Activated naive CD8-positive, alpha-beta T cell treated with anti-CD3 and anti-CD28 coated beads, Interleukin-2, amount 10 ng/mL, durations not matched to agents 7 days and 5 days (primary cell): ENCODE data around the gene PPP2R2D. TPM values are rescaled to one million over a fixed set of nuclear protein-coding genes. Genes with fewer than 3 reads are reported as not detected.

Experiments used
- ATAC-seq: fragments of 150-1000 bp; cut with Tn5 transposase; one replicate; pipeline ENCODE4 v1.10.0; 2021; ENCODE audit warnings: low read depth, moderate library complexity
- POLR2A ChIA-PET: fragments of 350-600 bp; sonication (Branson Sonifier 250); formaldehyde crosslinking; loops from one replicate; lab custom pipeline; 2021; ENCODE audit warnings: antibody characterized with exemption; lab: Charles Lee
- DNase-seq: peaks from one replicate; pipeline ENCODE4 v3.0.0; 2021
- H3K27ac Mint-ChIP-seq: one replicate; pipeline ENCODE4 v1.8.0; 2022; ENCODE audit warnings: mild to moderate bottlenecking, mixed read lengths
- H3K27me3 Mint-ChIP-seq: one replicate; pipeline ENCODE4 v1.8.0; 2022; ENCODE audit warnings: mild to moderate bottlenecking, moderate library complexity, mixed read lengths
- H3K36me3 Mint-ChIP-seq: one replicate; pipeline ENCODE4 v1.8.0; 2021; ENCODE audit warnings: mild to moderate bottlenecking, mixed read lengths
- H3K4me1 Mint-ChIP-seq: one replicate; pipeline ENCODE4 v1.8.0; 2021; ENCODE audit warnings: mixed read lengths
- H3K4me3 Mint-ChIP-seq: one replicate; pipeline ENCODE4 v1.8.0; 2022; ENCODE audit warnings: mild to moderate bottlenecking, moderate library complexity, mixed read lengths
- H3K9me3 Mint-ChIP-seq: one replicate; pipeline ENCODE4 v1.8.0; 2021; ENCODE audit warnings: mixed read lengths
- total RNA-seq, 2 experiments: library from RNA; stranded (reverse); gene quantifications; one replicate each; pipeline ENCODE4 v1.2.3, GENCODE V29; 2021

PPP2R2D gene
- total RNA-seq, 2 experiments from 2014 or later, result 39.9 to 45.6 TPM

DNA sequence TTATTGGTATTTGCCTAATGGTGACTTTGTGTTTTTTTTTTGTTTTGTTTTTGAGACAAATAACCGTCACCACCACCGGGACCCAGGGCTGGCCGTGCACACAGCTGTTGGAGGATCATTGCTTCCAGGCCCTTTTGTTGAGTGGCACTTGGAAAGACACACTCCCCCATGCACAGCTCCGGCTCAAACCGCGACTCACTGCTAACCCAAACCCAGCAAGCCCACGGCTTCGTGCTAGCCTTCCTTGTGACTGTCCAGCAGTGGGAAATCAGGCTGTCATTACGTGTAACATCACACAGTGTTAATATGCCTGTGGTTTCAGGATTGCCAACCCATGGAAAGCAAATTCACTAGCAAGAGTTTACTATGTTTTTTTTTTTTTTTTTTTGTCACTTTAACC, 63.5 kb downstream of the PPP2R2D start:
- H3K36me3 Mint-ChIP-seq, result peaks cover 17% of the 10 kb centered on the region
- H3K27ac Mint-ChIP-seq, result peak overlapping the region; percentile 42
- H3K4me1 Mint-ChIP-seq, result peaks cover 16% of the 10 kb centered on the region
- no peaks in the 10 kb centered on the region for H3K27me3 Mint-ChIP-seq
- no peak overlapping the region for H3K4me3 Mint-ChIP-seq
- no peaks in the 10 kb centered on the region for H3K9me3 Mint-ChIP-seq
- DNase-seq (no peak), ATAC-seq (no peak)
- POLR2A ChIA-PET, result interaction anchor here (0.6 to 1.4 kb wide), 3 partner anchors 17 to 444 kb away, joined by 3 to 7 read pairs (median 4); partner anchors contain the start of genes BNIP3 and PPP2R2D

DNA sequence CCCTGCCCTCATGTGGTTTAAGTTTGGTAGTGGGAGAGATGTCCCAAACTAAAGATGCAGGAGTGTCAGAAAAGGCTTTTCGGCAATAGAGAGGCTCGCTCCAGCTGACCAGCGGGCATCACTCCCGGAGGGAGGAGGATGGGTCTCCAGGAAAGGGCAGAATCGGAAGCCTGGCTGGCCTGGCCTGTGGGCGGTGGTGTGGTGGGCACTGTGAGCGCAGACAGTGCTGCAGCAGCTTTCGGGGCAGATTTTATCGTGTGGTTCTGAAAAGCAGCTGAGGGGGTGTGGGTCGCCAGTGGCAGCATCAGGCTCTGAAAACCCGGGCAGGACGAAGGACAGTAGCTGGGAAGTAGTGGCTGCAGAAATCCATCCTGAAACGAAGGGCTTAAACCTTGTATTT, 68.1 kb downstream of the PPP2R2D start:
- Mint-ChIP-seq H3K36me3 (peaks cover 31% of the 10 kb centered on the region), H3K27me3 (no peaks in the 10 kb centered on the region), H3K4me1 (peaks cover 34% of the 10 kb centered on the region), H3K27ac (no peak overlapping the region), H3K9me3 (no peaks in the 10 kb centered on the region), H3K4me3 (no peak overlapping the region)
- no peak for ATAC-seq
- POLR2A ChIA-PET, result no interaction called here
- DNase-seq, result no peak

- POLR2A ChIA-PET, result interaction anchor here (0.6 kb wide), 1 partner anchor 64 kb away, joined by 3 read pairs; no protein-coding TSS in a partner anchor
- ATAC-seq (no peak), DNase-seq (no peak)
- Mint-ChIP-seq H3K4me1 (peaks cover 37% of the 10 kb centered on the region), H3K36me3 (peaks cover 30% of the 10 kb centered on the region), H3K27me3 (no peaks in the 10 kb centered on the region), H3K27ac (peak overlapping the region; percentile 62), H3K4me3 (no peak overlapping the region), H3K9me3 (no peaks in the 10 kb centered on the region)
Measured at GRCh38 chr10:131970946-131971345, 70.1 kb downstream of the PPP2R2D start.

DNA sequence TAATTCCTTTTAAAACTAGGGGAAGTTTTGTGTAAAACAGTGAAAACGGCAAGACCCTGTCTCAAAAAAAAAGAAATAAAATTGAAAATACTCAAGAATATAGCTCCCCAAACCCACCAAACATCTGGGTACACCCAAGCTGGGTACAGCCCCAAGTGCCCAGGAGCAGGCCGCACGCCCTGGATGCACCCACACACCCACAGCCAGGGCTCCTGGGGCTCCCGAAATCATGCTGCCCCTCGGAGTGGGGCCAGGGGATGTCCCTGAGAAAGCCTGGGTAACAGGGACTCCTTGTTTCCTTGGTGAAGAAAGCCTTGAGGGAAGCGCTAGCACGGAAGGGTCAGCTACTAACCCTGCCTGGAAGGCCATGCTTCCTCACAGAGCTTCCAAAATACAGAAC, 70.8 kb downstream of the PPP2R2D start:
- POLR2A ChIA-PET, result interaction anchor here (1.6 to 2.2 kb wide), 3 partner anchors 10 to 75 kb away, joined by 4 to 16 read pairs (median 8); partner anchors contain the start of genes BNIP3 and PPP2R2D
- Mint-ChIP-seq H3K27ac (peak overlapping the region; percentile 89), H3K4me3 (no peak overlapping the region), H3K4me1 (peaks cover 40% of the 10 kb centered on the region), H3K9me3 (no peaks in the 10 kb centered on the region), H3K36me3 (peaks cover 31% of the 10 kb centered on the region), H3K27me3 (no peaks in the 10 kb centered on the region)
- no peak for ATAC-seq
- DNase-seq, result no peak

DNA sequence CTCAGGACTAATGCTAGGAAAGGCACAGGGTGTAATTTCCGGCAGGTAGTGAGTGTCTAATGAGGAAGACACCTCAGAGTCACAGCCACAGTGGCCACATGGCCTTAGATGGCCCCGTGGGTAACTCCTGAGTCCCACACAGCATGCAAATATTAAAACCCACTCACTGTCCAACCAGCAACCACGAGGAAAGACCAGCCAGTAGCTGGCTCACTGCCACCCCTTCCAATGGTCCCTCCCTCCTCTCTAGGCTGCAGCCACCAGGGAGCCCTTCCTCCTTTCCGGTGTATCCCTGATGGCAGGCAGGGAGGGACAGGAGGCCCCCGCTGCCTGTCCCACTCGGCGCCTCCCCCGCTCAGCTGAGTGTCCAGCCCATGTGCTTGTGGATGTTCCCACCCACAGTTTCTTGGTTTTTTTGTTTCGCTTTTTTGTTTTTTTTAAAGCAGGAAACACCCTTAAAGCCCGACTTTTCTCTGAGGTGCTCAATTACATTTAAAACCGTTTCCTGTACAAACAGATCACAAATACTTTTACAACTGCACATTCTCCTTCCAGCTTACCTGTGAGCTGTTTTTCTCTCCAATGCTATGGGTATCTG, 71.8 kb downstream of the PPP2R2D start:
- H3K27ac Mint-ChIP-seq, result peak overlapping the region; percentile 89
- POLR2A ChIA-PET, result interaction anchor here (0.6 to 2.2 kb wide), 4 partner anchors 9 to 76 kb away, joined by 4 to 16 read pairs (median 6); partner anchors contain the start of genes BNIP3 and PPP2R2D
- H3K27me3 Mint-ChIP-seq, result no peaks in the 10 kb centered on the region
- H3K4me3 Mint-ChIP-seq, result peak overlapping the region; percentile 78
- peaks cover 37% of the 10 kb centered on the region for H3K36me3 Mint-ChIP-seq
- peak; percentile 75 for ATAC-seq
- H3K4me1 Mint-ChIP-seq, result peaks cover 49% of the 10 kb centered on the region
- H3K9me3 Mint-ChIP-seq, result no peaks in the 10 kb centered on the region
- DNase-seq, result peak; percentile 61

DNA sequence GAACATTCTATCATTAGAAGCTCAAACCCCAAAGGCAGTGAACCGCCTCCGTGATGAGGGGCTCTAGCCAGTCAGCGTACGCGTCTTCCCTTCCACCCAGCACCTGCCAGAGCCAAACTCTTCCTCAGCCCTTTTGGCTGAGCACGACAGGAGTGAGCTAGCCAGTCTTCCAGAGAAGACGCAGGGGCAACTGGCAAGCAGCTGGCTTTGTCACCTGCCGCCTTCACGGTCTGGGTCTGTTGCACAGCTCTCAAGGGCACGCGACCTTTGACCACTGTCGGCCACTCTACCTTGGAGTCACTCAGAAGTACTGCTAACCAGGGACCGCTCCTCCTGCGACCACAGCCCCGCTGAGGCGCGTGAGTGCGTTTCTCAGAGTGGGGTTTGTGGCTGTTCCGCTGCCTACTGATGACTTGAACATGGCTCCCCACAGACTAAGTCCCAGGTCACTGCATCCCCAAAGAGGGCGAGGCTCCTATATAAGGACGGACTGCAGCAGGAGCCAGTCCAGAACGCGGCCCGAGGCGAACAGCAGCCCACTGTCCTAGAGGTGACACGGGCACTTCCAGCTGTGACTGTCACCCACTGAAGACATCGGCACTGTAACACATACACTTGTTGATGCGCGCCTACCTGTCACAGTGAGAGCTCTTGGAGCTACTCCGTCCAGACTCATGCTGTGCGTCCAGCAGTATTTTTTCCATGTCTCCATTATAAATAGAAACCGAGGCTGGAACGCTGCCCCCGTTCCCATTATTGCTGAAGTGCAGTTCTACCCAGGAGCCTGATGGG, 72.5 kb downstream of the PPP2R2D start:
- H3K9me3 Mint-ChIP-seq, result no peaks in the 10 kb centered on the region
- peaks cover 42% of the 10 kb centered on the region for H3K36me3 Mint-ChIP-seq
- H3K27ac Mint-ChIP-seq, result peak overlapping the region; percentile 89
- ATAC-seq (peak; percentile 48), DNase-seq (peak; percentile 49)
- POLR2A ChIA-PET, result interaction anchor here (0.6 to 2.2 kb wide), 4 partner anchors 8 to 77 kb away, joined by 4 to 16 read pairs (median 6); partner anchors contain the start of genes BNIP3 and PPP2R2D
- no peaks in the 10 kb centered on the region for H3K27me3 Mint-ChIP-seq
- peaks cover 57% of the 10 kb centered on the region for H3K4me1 Mint-ChIP-seq
- H3K4me3 Mint-ChIP-seq, result peak overlapping the region; percentile 78

GRCh38 chr10:131974034-131974817, 73.4 kb downstream of the PPP2R2D start:
- peak overlapping the region; percentile 89 for H3K27ac Mint-ChIP-seq
- H3K36me3 Mint-ChIP-seq, result peaks cover 44% of the 10 kb centered on the region
- peaks cover 63% of the 10 kb centered on the region for H3K4me1 Mint-ChIP-seq
- peak overlapping the region; percentile 78 for H3K4me3 Mint-ChIP-seq
- no peaks in the 10 kb centered on the region for H3K27me3 Mint-ChIP-seq
- POLR2A ChIA-PET, result interaction anchor here (1.2 kb wide), 1 partner anchor 73 kb away, joined by 3 read pairs; no protein-coding TSS in a partner anchor
- no peaks in the 10 kb centered on the region for H3K9me3 Mint-ChIP-seq
- DNase-seq (no peak), ATAC-seq (no peak)

DNA sequence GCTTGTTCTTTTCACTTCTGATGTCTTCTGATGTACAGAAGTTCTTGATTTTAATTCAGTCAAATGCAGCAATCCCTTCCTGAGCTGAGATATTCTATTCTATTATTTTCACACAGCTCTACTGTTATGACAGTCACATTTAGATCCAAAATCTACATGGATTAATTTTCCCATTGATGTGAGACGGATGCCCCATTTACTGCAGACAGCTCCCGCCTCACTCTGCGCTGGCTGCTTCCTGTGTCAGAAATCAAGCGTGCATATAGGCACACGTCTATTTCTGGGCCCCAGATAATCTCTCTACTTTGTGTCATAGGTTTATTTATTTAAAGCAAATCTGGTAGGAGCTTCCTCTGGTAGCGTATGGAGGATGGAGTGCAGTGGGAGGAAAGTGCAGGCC, 74.2 kb downstream of the PPP2R2D start:
- H3K4me3 Mint-ChIP-seq, result peak overlapping the region; percentile 1
- ATAC-seq (no peak), DNase-seq (no peak)
- POLR2A ChIA-PET, result interaction anchor here (0.5 to 1.2 kb wide), 2 partner anchors 71 to 73 kb away, joined by 3 read pairs; no protein-coding TSS in a partner anchor
- H3K9me3 Mint-ChIP-seq, result no peaks in the 10 kb centered on the region
- H3K27me3 Mint-ChIP-seq, result no peaks in the 10 kb centered on the region
- H3K27ac Mint-ChIP-seq, result no peak overlapping the region
- H3K4me1 Mint-ChIP-seq, result peaks cover 70% of the 10 kb centered on the region
- H3K36me3 Mint-ChIP-seq, result peaks cover 48% of the 10 kb centered on the region

GRCh38 chr10:131975796-131976195, 75.0 kb downstream of the PPP2R2D start:
- Mint-ChIP-seq H3K4me3 (no peak overlapping the region), H3K36me3 (peaks cover 44% of the 10 kb centered on the region), H3K27me3 (no peaks in the 10 kb centered on the region), H3K9me3 (no peaks in the 10 kb centered on the region), H3K27ac (no peak overlapping the region), H3K4me1 (peaks cover 72% of the 10 kb centered on the region)
- POLR2A ChIA-PET, result no interaction called here
- no peak for ATAC-seq
- no peak for DNase-seq

DNA sequence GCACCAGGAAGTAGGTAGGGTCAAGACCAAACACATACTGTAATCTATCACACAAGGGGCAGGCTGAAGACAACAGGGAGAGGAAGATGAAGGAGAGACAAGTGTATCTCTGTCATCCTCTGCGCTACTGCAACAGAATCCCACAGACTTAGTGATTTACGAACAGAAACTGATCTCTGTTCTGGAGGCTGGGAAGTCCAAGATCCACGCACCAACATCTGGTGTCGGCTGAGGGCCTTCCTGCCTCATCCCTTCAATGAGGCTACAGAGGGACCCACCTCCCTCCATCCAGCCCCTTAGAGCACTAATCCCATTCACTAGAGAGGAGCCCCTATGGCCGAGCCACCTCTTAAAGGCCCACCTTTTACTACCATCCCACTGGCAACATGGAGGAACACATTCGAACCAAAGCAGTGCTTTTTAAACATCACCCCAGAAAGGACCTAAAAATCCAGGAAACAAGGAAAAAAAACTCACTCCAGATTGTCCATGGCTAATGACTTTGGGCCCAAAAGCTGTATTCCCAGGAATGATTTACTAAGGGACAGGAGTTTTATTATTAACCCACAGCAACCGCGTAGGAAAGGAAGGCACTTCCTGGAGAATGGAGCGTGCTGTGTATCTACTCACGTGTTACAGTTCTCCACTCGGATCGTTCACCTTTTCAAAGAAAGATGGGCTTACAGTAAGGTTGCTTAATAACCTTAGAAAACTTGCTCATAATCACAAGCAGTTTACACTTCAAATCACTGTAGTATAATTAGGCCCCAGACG, 76.7 kb downstream of the PPP2R2D start:
- POLR2A ChIA-PET, result no interaction called here
- Mint-ChIP-seq H3K27me3 (no peaks in the 10 kb centered on the region), H3K36me3 (peaks cover 38% of the 10 kb centered on the region), H3K4me1 (peaks cover 63% of the 10 kb centered on the region), H3K4me3 (peak overlapping the region; percentile 82), H3K27ac (peak overlapping the region; percentile 77), H3K9me3 (no peaks in the 10 kb centered on the region)
- no peak for ATAC-seq
- DNase-seq, result no peak

GRCh38 chr10:131978366-131978765, 77.6 kb downstream of the PPP2R2D start:
- POLR2A ChIA-PET, result no interaction called here
- ATAC-seq (no peak), DNase-seq (no peak)
- H3K36me3 Mint-ChIP-seq, result peaks cover 37% of the 10 kb centered on the region
- H3K27ac Mint-ChIP-seq, result peak overlapping the region; percentile 77
- H3K4me3 Mint-ChIP-seq, result peak overlapping the region; percentile 82
- H3K4me1 Mint-ChIP-seq, result peaks cover 64% of the 10 kb centered on the region
- peaks cover 6% of the 10 kb centered on the region for H3K27me3 Mint-ChIP-seq
- no peaks in the 10 kb centered on the region for H3K9me3 Mint-ChIP-seq

GRCh38 chr10:131978851-131979250, 78.0 kb downstream of the PPP2R2D start:
- POLR2A ChIA-PET, result no interaction called here
- Mint-ChIP-seq H3K4me3 (peak overlapping the region; percentile 82), H3K9me3 (no peaks in the 10 kb centered on the region), H3K27ac (peak overlapping the region; percentile 59), H3K36me3 (peaks cover 36% of the 10 kb centered on the region), H3K4me1 (peaks cover 60% of the 10 kb centered on the region), H3K27me3 (peaks cover 8% of the 10 kb centered on the region)
- no peak for ATAC-seq
- DNase-seq, result no peak
